ENCODE data around the gene DDTL. TPM values are rescaled to one million over a fixed set of nuclear protein-coding genes. Genes with fewer than 3 reads are reported as not detected.

Gene DDTL
- total RNA-seq, 1 donor from 2014 or later: 2.6 TPM

- no peak for DNase-seq (ENCODE audit: extremely low read depth, low read depth, low spot score)
Observed at GRCh38 chr22:24003887-24004286, 37.2 kb downstream of the DDTL start.

GRCh38 chr22:24005201-24005600 is 38.5 kb downstream of the DDTL start, which contains the start of gene GSTT4:
GSTT4 (minus strand) TSS chr22:24005453; CDS start chr22:24005356, 97 bp downstream.
- no peak for DNase-seq (ENCODE audit: extremely low read depth, low read depth, low spot score)

GRCh38 chr22:24006207-24006913 is 39.7 kb downstream of the DDTL start:
- no peak for DNase-seq (ENCODE audit: extremely low read depth, low read depth, low spot score)

- DNase-seq (ENCODE audit: extremely low read depth, low read depth, low spot score): no peak
Observed at GRCh38 chr22:24006914-24007214, 40.2 kb downstream of the DDTL start.

- DNase-seq (ENCODE audit: extremely low read depth, low read depth, low spot score): no peak
Observed at GRCh38 chr22:24007253-24008021, 40.7 kb downstream of the DDTL start.

- DNase-seq (ENCODE audit: extremely low read depth, low read depth, low spot score): no peak
Observed at GRCh38 chr22:24008022-24008283, 41.3 kb downstream of the DDTL start.

- DNase-seq (ENCODE audit: extremely low read depth, low read depth, low spot score): no peak
Observed at GRCh38 chr22:24008381-24009226, 41.9 kb downstream of the DDTL start.

GRCh38 chr22:24009227-24010017 is 42.7 kb downstream of the DDTL start:
- no peak for DNase-seq (ENCODE audit: extremely low read depth, low read depth, low spot score)

GRCh38 chr22:24010018-24010391 is 43.3 kb downstream of the DDTL start:
- DNase-seq (ENCODE audit: extremely low read depth, low read depth, low spot score): no peak

- no peak for DNase-seq (ENCODE audit: extremely low read depth, low read depth, low spot score)
Observed at GRCh38 chr22:24011735-24012068, 45.0 kb downstream of the DDTL start.

GRCh38 chr22:24016156-24016555 is 49.5 kb downstream of the DDTL start:
- DNase-seq (ENCODE audit: extremely low read depth, low read depth, low spot score): no peak

GRCh38 chr22:24021304-24021703 is 54.6 kb downstream of the DDTL start:
- DNase-seq (ENCODE audit: extremely low read depth, low read depth, low spot score): no peak

Other genes with a start within 250 kb of the DDTL start
- gene ZNF70, start 215.8 kb upstream of the DDTL start, total RNA-seq: 3.6 and 6.0 TPM in 2 replicates
- not detected in 2 replicates for gene VPREB3, start 212.5 kb upstream of the DDTL start, total RNA-seq
- gene C22orf15, start 203.9 kb upstream of the DDTL start, total RNA-seq: 0.41 TPM in 1 of 2 replicates, not detected in the other
- gene CHCHD10, start 198.9 kb upstream of the DDTL start, total RNA-seq: 15.2 and 24.3 TPM in 2 replicates
- 17.9 and 21.2 TPM in 2 replicates for gene MMP11, start 194.0 kb upstream of the DDTL start, total RNA-seq
- gene SMARCB1, start 179.9 kb upstream of the DDTL start, total RNA-seq: 113 and 126 TPM in 2 replicates
- gene DERL3, start 127.9 kb upstream of the DDTL start, total RNA-seq: 0.12 TPM in 1 of 2 replicates, not detected in the other
- 10.5 and 17.1 TPM in 2 replicates for gene SLC2A11, start 109.0 kb upstream of the DDTL start, total RNA-seq
- 628 and 690 TPM in 2 replicates for gene MIF, start 72.5 kb upstream of the DDTL start, total RNA-seq
- 3.0 and 20.1 TPM in 2 replicates for gene GSTT2B, start 5.7 kb upstream of the DDTL start, total RNA-seq
- 94.8 and 116 TPM in 2 replicates for gene DDT, start 7.6 kb downstream of the DDTL start, total RNA-seq
- gene GSTT2, start 13.2 kb downstream of the DDTL start, total RNA-seq: 0.41 TPM in 1 of 2 replicates, not detected in the other
- not detected in 2 replicates for gene GSTT4, start 38.6 kb downstream of the DDTL start, total RNA-seq
- gene CABIN1, start 44.4 kb downstream of the DDTL start, total RNA-seq: 35.2 and 52.6 TPM in 2 replicates
- 0.19 and 0.23 TPM in 2 replicates for gene SUSD2, start 214.6 kb downstream of the DDTL start, total RNA-seq